ENCODE results near the gene MGRN1.

Gene MGRN1

GRCh38 chr16:4641895-4642294 is 17.3 kb downstream of the MGRN1 start:
- TF ChIP-seq NFIC (IDR thresholded peaks at IDR 0.05) (no peak), FOXM1 (IDR thresholded peaks at IDR 0.05; ENCODE audit: borderline replicate concordance, low read depth) (no peak), TEAD4 (IDR thresholded peaks at IDR 0.05) (no peak), EP300 (IDR thresholded peaks at IDR 0.05; ENCODE audit: borderline replicate concordance) (no peak), USF1 (IDR thresholded peaks at IDR 0.05) (no peak), RAD21 (IDR thresholded peaks at IDR 0.05; ENCODE audit: low read depth) (no peak), CREB1 (IDR thresholded peaks at IDR 0.05; ENCODE audit: low read depth) (no peak), REST (IDR thresholded peaks at IDR 0.05; ENCODE audit: low read depth) (no peak), ZBTB7A (IDR thresholded peaks at IDR 0.05; ENCODE audit: low read depth) (no peak), EGR1 (IDR thresholded peaks at IDR 0.05) (no peak), MAX (IDR thresholded peaks at IDR 0.05) (no peak), TCF12 (IDR thresholded peaks at IDR 0.05; ENCODE audit: low read depth) (no peak), TAF1 (IDR thresholded peaks at IDR 0.05; ENCODE audit: low read depth) (no peak), CEBPB (IDR thresholded peaks at IDR 0.05) (no peak), YY1 (IDR thresholded peaks at IDR 0.05; ENCODE audit: low read depth) (no peak)

GRCh38 chr16:4646773-4647643 is 22.4 kb downstream of the MGRN1 start:
- TF ChIP-seq TCF12 (IDR thresholded peaks at IDR 0.05; ENCODE audit: low read depth) (no peak), MAX (IDR thresholded peaks at IDR 0.05) (no peak), CEBPB (IDR thresholded peaks at IDR 0.05) (no peak), EGR1 (IDR thresholded peaks at IDR 0.05) (no peak), TAF1 (IDR thresholded peaks at IDR 0.05; ENCODE audit: low read depth) (no peak), TEAD4 (IDR thresholded peaks at IDR 0.05) (no peak), FOXM1 (IDR thresholded peaks at IDR 0.05; ENCODE audit: borderline replicate concordance, low read depth) (no peak), NFIC (IDR thresholded peaks at IDR 0.05) (no peak), REST (IDR thresholded peaks at IDR 0.05; ENCODE audit: low read depth) (no peak), RAD21 (IDR thresholded peaks at IDR 0.05; ENCODE audit: low read depth) (no peak)

GRCh38 chr16:4647644-4647980 is 23.0 kb downstream of the MGRN1 start:
- TF ChIP-seq EGR1 (IDR thresholded peaks at IDR 0.05) (no peak), TAF1 (IDR thresholded peaks at IDR 0.05; ENCODE audit: low read depth) (no peak), CEBPB (IDR thresholded peaks at IDR 0.05) (no peak), USF1 (IDR thresholded peaks at IDR 0.05) (no peak), ZBTB7A (IDR thresholded peaks at IDR 0.05; ENCODE audit: low read depth) (no peak), EP300 (IDR thresholded peaks at IDR 0.05; ENCODE audit: borderline replicate concordance) (no peak), NFIC (IDR thresholded peaks at IDR 0.05) (no peak), REST (IDR thresholded peaks at IDR 0.05; ENCODE audit: low read depth) (no peak), MAX (IDR thresholded peaks at IDR 0.05) (no peak), TEAD4 (IDR thresholded peaks at IDR 0.05) (no peak), YY1 (IDR thresholded peaks at IDR 0.05; ENCODE audit: low read depth) (no peak), TCF12 (IDR thresholded peaks at IDR 0.05; ENCODE audit: low read depth) (no peak), CREB1 (IDR thresholded peaks at IDR 0.05; ENCODE audit: low read depth) (no peak), RAD21 (IDR thresholded peaks at IDR 0.05; ENCODE audit: low read depth) (no peak), FOXM1 (IDR thresholded peaks at IDR 0.05; ENCODE audit: borderline replicate concordance, low read depth) (no peak)

- TF ChIP-seq USF1 (IDR thresholded peaks at IDR 0.05) (no peak), RAD21 (IDR thresholded peaks at IDR 0.05; ENCODE audit: low read depth) (no peak), FOXM1 (IDR thresholded peaks at IDR 0.05; ENCODE audit: borderline replicate concordance, low read depth) (no peak), TAF1 (IDR thresholded peaks at IDR 0.05; ENCODE audit: low read depth) (no peak), TEAD4 (IDR thresholded peaks at IDR 0.05) (no peak), ZBTB7A (IDR thresholded peaks at IDR 0.05; ENCODE audit: low read depth) (no peak), YY1 (IDR thresholded peaks at IDR 0.05; ENCODE audit: low read depth) (no peak), MAX (IDR thresholded peaks at IDR 0.05) (no peak), NFIC (IDR thresholded peaks at IDR 0.05) (no peak), TCF12 (IDR thresholded peaks at IDR 0.05; ENCODE audit: low read depth) (no peak), EP300 (IDR thresholded peaks at IDR 0.05; ENCODE audit: borderline replicate concordance) (no peak), REST (IDR thresholded peaks at IDR 0.05; ENCODE audit: low read depth) (no peak), CREB1 (IDR thresholded peaks at IDR 0.05; ENCODE audit: low read depth) (no peak), CEBPB (IDR thresholded peaks at IDR 0.05) (no peak), EGR1 (IDR thresholded peaks at IDR 0.05) (no peak)
These were observed 24.3 kb downstream of the MGRN1 start for GRCh38 chr16:4648917-4649316.

Measured in Ishikawa (cell line).